K562 (cell line): ENCODE measurements around the gene TRIM26. TPM values are rescaled to one million over a fixed set of nuclear protein-coding genes. Genes with fewer than 3 reads are reported as not detected.

Experiments
- ATAC-seq: fragments of 200-7000 bp; cut with Tn5 transposase; 3 replicates; pipeline ENCODE4 v1.9.1; 2020; ENCODE audit warnings: moderate library complexity
- BruUV-seq: library from RNA; stranded (reverse); fragments of 400-500 nt; replicated peaks from 2 replicates; lab custom pipeline; 2021; lab: Mats Ljungman, UMichigan
- CTCF ChIA-PET: fragments of 300-600 bp; formaldehyde crosslinking; extraction: SDS; loops from one replicate; lab custom pipeline; 2021; ENCODE audit warnings: low intra/inter-chr PET ratio; lab: Yijun Ruan, JAX
- POLR2A ChIA-PET: fragments of 300-600, 350-650 bp; sonication (Branson Sonifier 250); formaldehyde crosslinking; extraction: SDS; loops from one replicate; lab custom pipeline; 2021; ENCODE audit warnings: antibody characterized with exemption, inconsistent platforms; lab: Yijun Ruan, JAX
- DNase-seq, 4 experiments: peaks; one replicate each; pipeline versions ENCODE4 v3.0.0 to v3.0.0-alpha.2; 2011 to 2018; ENCODE audit warnings: low spot score in 3 of 4, mixed read lengths in 3 of 4; ENCODE audit errors: extremely low read depth in 1 of 4
- FAIRE-seq: peaks from 2 replicates; lab custom pipeline; 2011; peaks lifted over from hg19 to GRCh38; lab: Jason Lieb, UNC
- H2AFZ ChIP-seq: 2 replicates; pipeline ENCODE4 v1.6.0; 2011; ENCODE audit warnings: low read depth, low read length, control low read depth, inconsistent platforms
- H3K27ac ChIP-seq: fragments of 200-600 bp; 3 replicates; pipeline ENCODE4 v1.8.0; 2011; ENCODE audit warnings: low read depth, mild to moderate bottlenecking, control low read depth, inconsistent platforms, low read length, moderate library complexity, mixed read lengths; ENCODE audit errors: extremely low read depth
- H3K27me3 ChIP-seq, 2 experiments: fragments of 300-600 bp in 1 of 2; 2 replicates in 1 of 2; 3 replicates in 1 of 2; pipeline versions ENCODE4 v1.6.0 to v1.8.0; 2011; ENCODE audit warnings: inconsistent platforms in 2 of 2, low read length in 2 of 2, mild to moderate bottlenecking in 1 of 2, mixed read lengths in 1 of 2, moderate library complexity in 1 of 2; ENCODE audit not compliant: control insufficient read depth in 2 of 2, insufficient read depth in 2 of 2
- H3K36me3 ChIP-seq: fragments of 300-600 bp; 3 replicates; pipeline ENCODE4 v1.8.0; 2011; ENCODE audit warnings: mild to moderate bottlenecking, low read length, inconsistent platforms; ENCODE audit not compliant: control insufficient read depth, insufficient read depth
- H3K4me1 ChIP-seq, 2 experiments: fragments of 200-600 bp in 1 of 2; replicated peaks in 1 of 2; 2 replicates in 1 of 2; 3 replicates in 1 of 2; pipeline versions ENCODE4 v1.5.1 to v1.8.0; 2011; ENCODE audit warnings: inconsistent platforms in 2 of 2, low read length in 2 of 2, mild to moderate bottlenecking in 1 of 2, mixed read lengths in 1 of 2, moderate library complexity in 1 of 2; ENCODE audit not compliant: control insufficient read depth in 2 of 2, insufficient read depth in 2 of 2
- H3K4me2 ChIP-seq: 2 replicates; pipeline ENCODE4 v1.6.1; 2011; ENCODE audit warnings: low read length, control low read depth, inconsistent platforms, mixed read lengths; ENCODE audit not compliant: insufficient read depth
- H3K4me3 ChIP-seq: fragments of 200-600 bp; sonication (generic), shearing (Covaris generic); 2 replicates; pipeline ENCODE4 v1.5.1; 2016; ENCODE audit warnings: control low read depth, inconsistent platforms
- H3K79me2 ChIP-seq: fragments of 200-600 bp; 3 replicates; pipeline ENCODE4 v1.8.0; 2011; ENCODE audit warnings: low read length, inconsistent platforms; ENCODE audit not compliant: control insufficient read depth, insufficient read depth
- H3K9ac ChIP-seq, 2 experiments: 2 replicates each; pipeline versions ENCODE4 v1.6.0 to v1.6.1; 2011; ENCODE audit warnings: low read depth in 2 of 2, low read length in 2 of 2, control low read depth in 1 of 2, inconsistent platforms in 1 of 2, mild to moderate bottlenecking in 1 of 2, mixed read lengths in 1 of 2; ENCODE audit not compliant: insufficient read depth in 1 of 2
- H3K9me1 ChIP-seq: one replicate; pipeline ENCODE4 v1.6.0; 2011; ENCODE audit warnings: inconsistent platforms, mild to moderate bottlenecking, low read length, moderate library complexity; ENCODE audit not compliant: control insufficient read depth, insufficient read depth
- H3K9me3 ChIP-seq: replicated peaks from 2 replicates; pipeline ENCODE4 v1.5.1; 2011; ENCODE audit warnings: low read depth, low read length, inconsistent platforms; ENCODE audit not compliant: control insufficient read depth, insufficient read depth
- H4K20me1 ChIP-seq: replicated peaks from 2 replicates; pipeline ENCODE4 v1.6.1; 2011; ENCODE audit warnings: low read length, inconsistent platforms, mixed read lengths; ENCODE audit not compliant: control insufficient read depth, insufficient read depth
- NR2C1 ChIP-seq, 2 experiments: fragments of 450-650 bp; IDR thresholded peaks; 2 replicates each; pipeline ENCODE4 v1.6.1; 2017; ENCODE audit warnings: mild to moderate bottlenecking in 2 of 2, antibody characterized with exemption in 1 of 2, inconsistent platforms in 1 of 2, missing compliant biosample characterization in 1 of 2, missing genetic modification characterization in 1 of 2
- PURB ChIP-seq: sonication (generic); formaldehyde crosslinking; IDR thresholded peaks from 2 replicates; pipeline ENCODE4 v1.9.0; 2021; ENCODE audit warnings: low read depth, mild to moderate bottlenecking, missing genetic modification reagents
- RNF2 ChIP-seq: sonication (generic); IDR thresholded peaks from 2 replicates; pipeline ENCODE4 v1.6.1; 2016
- SMAD1 ChIP-seq: fragments of 150-350 bp; IDR thresholded peaks from 2 replicates; pipeline ENCODE4 v1.6.1; 2014; ENCODE audit warnings: low read length, low read depth; ENCODE audit not compliant: partially characterized antibody
- TRIM28 ChIP-seq: fragments of 450-650 bp; IDR thresholded peaks from 2 replicates; pipeline ENCODE4 v1.6.1; 2017
- ZC3H8 ChIP-seq: fragments of 450-650 bp; IDR thresholded peaks from 2 replicates; pipeline ENCODE4 v1.6.1; 2017
- ZNF395 ChIP-seq: fragments of 200-800 bp; sonication (Bioruptor generic); IDR thresholded peaks from 2 replicates; pipeline ENCODE4 v1.6.1; 2017; ENCODE audit warnings: missing genetic modification characterization, missing compliant biosample characterization
- WGBS: fragments of 100-300 bp; shearing (Covaris generic); methylation state at CpG from one replicate; pipeline ENCODE4 v1.1.6; 2016; ENCODE audit warnings: low coverage, mixed read lengths; ENCODE audit not compliant: insufficient coverage; ENCODE audit errors: missing lambda C conversion rate; 5-methylcytosine and 5-hydroxymethylcytosine counted together
- in situ Hi-C: fragments of 300-500 bp; cut with MboI; formaldehyde crosslinking; loops from 4 replicates; pipeline ENCODE4 v1.15.0; 2018; ENCODE audit warnings: inconsistent platforms, mixed read lengths
- intact Hi-C: fragments of 100-400 bp; cut with micrococcal nuclease; formaldehyde crosslinking; loops from 2 replicates; pipeline ENCODE4 v1.14.2; 2022
- polyA plus RNA-seq, 8 experiments: library from polyadenylated mRNA; depleted of rRNA in 4 of 8; stranded (reverse) in 5 of 8; unstranded in 3 of 8; fragments of >200 nt; fragmentation: Nextera tagmentation in 2 of 8; fragmentation: Illumina TruSeq in 1 of 8; extraction: Ambion mirVana in 2 of 8; extraction: Trizol in 1 of 8; gene quantifications; 2 replicates each; pipeline versions ENCODE4 v1.2.1 to v1.2.3, GENCODE V29; 2011 to 2014; ENCODE audit warnings: inconsistent platforms in 1 of 8, missing spikeins in 1 of 8
- total RNA-seq, 7 experiments: library from RNA; depleted of rRNA in 6 of 7; stranded (reverse); fragments of >200 nt in 6 of 7; fragmentation: Illumina TruSeq in 2 of 7; extraction: Trizol in 2 of 7; gene quantifications; 2 replicates each; pipeline versions ENCODE4 v1.2.1 to v1.2.3, GENCODE V29; 2011 to 2021; ENCODE audit warnings: low replicate concordance in 1 of 7
- TF ChIP-seq, protein P1 (sequence below), 2 experiments: fragments of 450-650 bp in 1 of 2; sonication (generic) in 1 of 2; formaldehyde crosslinking; conservative IDR thresholded peaks; 2 replicates each; pipeline versions ENCODE4 v1.4.0 to v1.8.1; 2020 to 2022; ENCODE audit warnings: mild to moderate bottlenecking in 1 of 2, missing genetic modification reagents in 1 of 2
- TF ChIP-seq, protein P2 (sequence below): fragments of 450-650 bp; IDR thresholded peaks from 2 replicates; pipeline ENCODE4 v1.6.1; 2016; ENCODE audit warnings: low read depth, mild to moderate bottlenecking, moderate library complexity

The TRIM26 gene
- total and polyA plus RNA-seq, 9 of the 15 experiments (the other 6 are each of a cell fraction or from before 2014, with no cell fraction given): 0.80 to 5.0 (median 2.8) TPM

- DNase-seq (no peak), FAIRE-seq (no peak), ATAC-seq (no peak)
- CTCF ChIA-PET: no interaction called here
- H3K27ac ChIP-seq: no peak overlapping the region
- in situ Hi-C loops: no loop called here
- no peaks in the 10 kb centered on the region for H3K9me3 ChIP-seq
- intact Hi-C loops: no loop called here
- H2AFZ ChIP-seq: no peak overlapping the region
- no peaks in the 10 kb centered on the region for H4K20me1 ChIP-seq
- H3K4me2 ChIP-seq: no peak overlapping the region
- H3K9me1 ChIP-seq: no peaks in the 10 kb centered on the region
- 14% methylated on average over 5 of the region's 5 CpGs for WGBS
- POLR2A ChIA-PET: interaction anchor here (0.7 kb wide), 1 partner anchor 518 kb away, joined by 3 read pairs; no protein-coding TSS in a partner anchor
- H3K4me1 ChIP-seq: no peaks in the 10 kb centered on the region
- H3K9ac ChIP-seq: no peak overlapping the region
- H3K36me3 ChIP-seq: no peaks in the 10 kb centered on the region
- H3K4me3 ChIP-seq: no peak overlapping the region
- no TSS peak for BruUV-seq
- no peaks in the 10 kb centered on the region for H3K79me2 ChIP-seq
- TF ChIP-seq, protein P1, sequence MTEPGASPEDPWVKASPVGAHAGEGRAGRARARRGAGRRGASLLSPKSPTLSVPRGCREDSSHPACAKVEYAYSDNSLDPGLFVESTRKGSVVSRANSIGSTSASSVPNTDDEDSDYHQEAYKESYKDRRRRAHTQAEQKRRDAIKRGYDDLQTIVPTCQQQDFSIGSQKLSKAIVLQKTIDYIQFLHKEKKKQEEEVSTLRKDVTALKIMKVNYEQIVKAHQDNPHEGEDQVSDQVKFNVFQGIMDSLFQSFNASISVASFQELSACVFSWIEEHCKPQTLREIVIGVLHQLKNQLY (CRISPR knock-in tag; conservative IDR thresholded peaks at IDR 0.05): no peak
- no peak for TF ChIP-seq RNF2
- no peak for TF ChIP-seq ZC3H8
- no peak for TF ChIP-seq SMAD1
- TF ChIP-seq TRIM28: no peak
- TF ChIP-seq, protein P2, sequence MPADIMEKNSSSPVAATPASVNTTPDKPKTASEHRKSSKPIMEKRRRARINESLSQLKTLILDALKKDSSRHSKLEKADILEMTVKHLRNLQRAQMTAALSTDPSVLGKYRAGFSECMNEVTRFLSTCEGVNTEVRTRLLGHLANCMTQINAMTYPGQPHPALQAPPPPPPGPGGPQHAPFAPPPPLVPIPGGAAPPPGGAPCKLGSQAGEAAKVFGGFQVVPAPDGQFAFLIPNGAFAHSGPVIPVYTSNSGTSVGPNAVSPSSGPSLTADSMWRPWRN: no peak
- no peak for TF ChIP-seq NR2C1 (IDR thresholded peaks at IDR 0.05)
- no peak for TF ChIP-seq NR2C1 (tag; IDR thresholded peaks at IDR 0.05)
- TF ChIP-seq PURB: no peak
- TF ChIP-seq ZNF395 (CRISPR knock-in tag): no peak
- peaks cover 14 to 40% of the 10 kb centered on the region in 2 experiments; a peak in 3 of 5 replicates for H3K27me3 ChIP-seq
Observed at GRCh38 chr6:30188541-30188940, 24.7 kb downstream of the TRIM26 start.
